GM23338 (cell line): ENCODE data around the gene SIL1. TPM values are rescaled to one million over a fixed set of nuclear protein-coding genes. Genes with fewer than 3 reads are reported as not detected.

ENCODE experiments used
- ATAC-seq: fragments of 200-7000 bp; cut with Tn5 transposase; 3 replicates; pipeline ENCODE4 v1.9.1; 2020
- DNase-seq: peaks from one replicate; pipeline ENCODE4 v3.0.0-alpha.2; 2015; ENCODE audit warnings: low spot score
- H2AFZ ChIP-seq: fragments of 200-600 bp; sonication (generic); 2 replicates; pipeline ENCODE4 v1.8.0; 2016; ENCODE audit warnings: antibody characterized with exemption, mild to moderate bottlenecking, moderate library complexity
- H3F3A ChIP-seq: fragments of 200-600 bp; sonication (generic); replicated peaks from 2 replicates; pipeline ENCODE4 v1.8.0; 2017; ENCODE audit warnings: antibody characterized with exemption, mixed run types, low read depth
- H3K27ac ChIP-seq: fragments of 200-600 bp; sonication (generic); 2 replicates; pipeline ENCODE4 v1.6.1; 2016; ENCODE audit warnings: low read depth
- H3K27me3 ChIP-seq: fragments of 200-600 bp; sonication (generic); 2 replicates; pipeline ENCODE4 v1.8.0; 2016; ENCODE audit warnings: mild to moderate bottlenecking, mixed run types, moderate library complexity; ENCODE audit not compliant: insufficient read depth
- H3K36me3 ChIP-seq: fragments of 200-600 bp; sonication (generic); 2 replicates; pipeline ENCODE4 v1.8.0; 2016; ENCODE audit warnings: mild to moderate bottlenecking; ENCODE audit not compliant: insufficient read depth
- H3K4me1 ChIP-seq: fragments of 200-600 bp; sonication (generic); 2 replicates; pipeline ENCODE4 v1.8.0; 2016; ENCODE audit warnings: mild to moderate bottlenecking, moderate library complexity; ENCODE audit not compliant: insufficient read depth
- H3K4me2 ChIP-seq: fragments of 200-600 bp; sonication (generic); 2 replicates; pipeline ENCODE4 v1.7.1; 2017; ENCODE audit warnings: mixed run types
- H3K4me3 ChIP-seq: fragments of 200-600 bp; sonication (generic); 2 replicates; pipeline ENCODE4 v1.6.1; 2016; ENCODE audit warnings: mixed run types
- H3K79me2 ChIP-seq: fragments of 200-600 bp; sonication (generic); replicated peaks from 2 replicates; pipeline ENCODE4 v1.8.0; 2017; ENCODE audit warnings: mild to moderate bottlenecking; ENCODE audit not compliant: insufficient read depth
- H3K9me2 ChIP-seq: fragments of 200-600 bp; sonication (generic); 2 replicates; pipeline ENCODE4 v1.8.0; 2017; ENCODE audit not compliant: insufficient read depth
- H4K20me1 ChIP-seq: fragments of 200-600 bp; sonication (generic); replicated peaks from 2 replicates; pipeline ENCODE4 v1.8.0; 2017; ENCODE audit warnings: mild to moderate bottlenecking; ENCODE audit not compliant: insufficient read depth
- H3K27ac Mint-ChIP-seq: 2 replicates; pipeline ENCODE4 v1.8.0; 2020; ENCODE audit warnings: inconsistent platforms, mild to moderate bottlenecking, moderate library complexity, mixed read lengths
- H3K27me3 Mint-ChIP-seq: 3 replicates; pipeline ENCODE4 v1.8.0; 2022; ENCODE audit warnings: low read depth, mild to moderate bottlenecking, moderate library complexity, mixed read lengths, inconsistent platforms; ENCODE audit not compliant: insufficient read depth, poor library complexity
- H3K36me3 Mint-ChIP-seq: 3 replicates; pipeline ENCODE4 v1.8.0; 2021; ENCODE audit warnings: low read depth, mild to moderate bottlenecking, inconsistent platforms, moderate library complexity, mixed read lengths
- H3K4me1 Mint-ChIP-seq: 3 replicates; pipeline ENCODE4 v1.8.0; 2020; ENCODE audit warnings: mild to moderate bottlenecking, inconsistent platforms, mixed read lengths
- H3K4me3 Mint-ChIP-seq: 3 replicates; pipeline ENCODE4 v1.8.0; 2021; ENCODE audit warnings: moderate library complexity, mild to moderate bottlenecking, inconsistent platforms, mixed read lengths
- H3K9me3 Mint-ChIP-seq: 3 replicates; pipeline ENCODE4 v1.8.0; 2020; ENCODE audit warnings: moderate library complexity, mild to moderate bottlenecking, inconsistent platforms, mixed read lengths
- CREB1 ChIP-seq: fragments of 250-450 bp; sonication (Bioruptor Pico); IDR thresholded peaks from 2 replicates; pipeline ENCODE4 v1.5.0; 2020; ENCODE audit warnings: low read depth, mild to moderate bottlenecking, moderate library complexity
- CTCF ChIP-seq, 2 experiments: fragments of 200-600 bp in 1 of 2; sonication (generic) in 1 of 2; conservative IDR thresholded peaks; 2 replicates each; pipeline versions ENCODE4 v1.5.1 to v1.6.1; 2016 to 2017; ENCODE audit warnings: antibody characterized with exemption in 2 of 2, low read depth in 2 of 2, mild to moderate bottlenecking in 2 of 2, moderate library complexity in 1 of 2
- EZH2phosphoT487 ChIP-seq: fragments of 200-600 bp; sonication (generic); IDR thresholded peaks from one replicate; pipeline ENCODE4 v1.8.1; 2018; ENCODE audit warnings: antibody characterized with exemption; ENCODE audit not compliant: unreplicated experiment
- JUNB ChIP-seq: IDR thresholded peaks from one replicate; pipeline ENCODE4 v1.6.1; 2016; ENCODE audit warnings: antibody characterized with exemption; ENCODE audit not compliant: unreplicated experiment
- NANOG ChIP-seq: IDR thresholded peaks from 2 replicates; pipeline ENCODE4 v1.6.1; 2016; ENCODE audit warnings: antibody characterized with exemption, borderline replicate concordance
- POLR2AphosphoS5 ChIP-seq: IDR thresholded peaks from 2 replicates; pipeline ENCODE4 v1.6.1; 2016; ENCODE audit warnings: antibody characterized with exemption, low read depth
- ZNF114 ChIP-seq: fragments of 250-450 bp; sonication (Bioruptor Pico); IDR thresholded peaks from 2 replicates; pipeline ENCODE4 v1.5.0; 2020; ENCODE audit warnings: mild to moderate bottlenecking, moderate library complexity
- polyA plus RNA-seq: library from polyadenylated mRNA; unstranded; fragments of >200 nt; fragmentation: Nextera tagmentation; extraction: Ambion mirVana; gene quantifications from 2 replicates; pipeline ENCODE4 v1.2.1, GENCODE V29; 2016
- total RNA-seq: library from RNA; depleted of rRNA; stranded (reverse); fragments of >200 nt; shearing (Covaris generic); gene quantifications from 2 replicates; pipeline ENCODE4 v1.2.3, GENCODE V29; 2014
- TF ChIP-seq, protein P1 (sequence below): fragments of 250-450 bp; sonication (Bioruptor Pico); IDR thresholded peaks from 2 replicates; pipeline ENCODE4 v1.5.0; 2020; ENCODE audit warnings: mild to moderate bottlenecking, moderate library complexity
- TF ChIP-seq, protein P2 (sequence below): IDR thresholded peaks from one replicate; pipeline ENCODE4 v1.6.1; 2018; ENCODE audit warnings: antibody characterized with exemption; ENCODE audit not compliant: unreplicated experiment

SIL1 gene
- total and polyA plus RNA-seq, 2 experiments from 2014 or later: 5.5 to 5.9 TPM

- Histone ChIP-seq H3K79me2 (no peaks in the 10 kb centered on the region), H3K27ac (no peak overlapping the region), H3K27me3 (no peaks in the 10 kb centered on the region), H3K4me1 (peaks cover 10% of the 10 kb centered on the region; the same call in 1 of the 2 replicates), H3K9me2 (0 out of 2 replicates have a peak, but pooled peaks cover 3% of the 10 kb centered on the region), H3K4me3 (no peak overlapping the region), H4K20me1 (no peaks in the 10 kb centered on the region), H3F3A (no peaks in the 10 kb centered on the region), H3K4me2 (no peak overlapping the region), H2AFZ (no peak overlapping the region), H3K36me3 (no peaks in the 10 kb centered on the region)
- Mint-ChIP-seq H3K9me3 (no peaks in the 10 kb centered on the region), H3K27ac (no peak overlapping the region; the same call in 1 of the 2 replicates), H3K4me1 (peaks cover 15% of the 10 kb centered on the region), H3K27me3 (no peaks in the 10 kb centered on the region), H3K4me3 (no peak overlapping the region), H3K36me3 (no peaks in the 10 kb centered on the region)
- ATAC-seq (no peak), DNase-seq (no peak)
- TF ChIP-seq ZNF114 (CRISPR knock-in tag) (no peak), POLR2AphosphoS5 (no peak), EZH2phosphoT487 (no peak)
- TF ChIP-seq, protein P1, sequence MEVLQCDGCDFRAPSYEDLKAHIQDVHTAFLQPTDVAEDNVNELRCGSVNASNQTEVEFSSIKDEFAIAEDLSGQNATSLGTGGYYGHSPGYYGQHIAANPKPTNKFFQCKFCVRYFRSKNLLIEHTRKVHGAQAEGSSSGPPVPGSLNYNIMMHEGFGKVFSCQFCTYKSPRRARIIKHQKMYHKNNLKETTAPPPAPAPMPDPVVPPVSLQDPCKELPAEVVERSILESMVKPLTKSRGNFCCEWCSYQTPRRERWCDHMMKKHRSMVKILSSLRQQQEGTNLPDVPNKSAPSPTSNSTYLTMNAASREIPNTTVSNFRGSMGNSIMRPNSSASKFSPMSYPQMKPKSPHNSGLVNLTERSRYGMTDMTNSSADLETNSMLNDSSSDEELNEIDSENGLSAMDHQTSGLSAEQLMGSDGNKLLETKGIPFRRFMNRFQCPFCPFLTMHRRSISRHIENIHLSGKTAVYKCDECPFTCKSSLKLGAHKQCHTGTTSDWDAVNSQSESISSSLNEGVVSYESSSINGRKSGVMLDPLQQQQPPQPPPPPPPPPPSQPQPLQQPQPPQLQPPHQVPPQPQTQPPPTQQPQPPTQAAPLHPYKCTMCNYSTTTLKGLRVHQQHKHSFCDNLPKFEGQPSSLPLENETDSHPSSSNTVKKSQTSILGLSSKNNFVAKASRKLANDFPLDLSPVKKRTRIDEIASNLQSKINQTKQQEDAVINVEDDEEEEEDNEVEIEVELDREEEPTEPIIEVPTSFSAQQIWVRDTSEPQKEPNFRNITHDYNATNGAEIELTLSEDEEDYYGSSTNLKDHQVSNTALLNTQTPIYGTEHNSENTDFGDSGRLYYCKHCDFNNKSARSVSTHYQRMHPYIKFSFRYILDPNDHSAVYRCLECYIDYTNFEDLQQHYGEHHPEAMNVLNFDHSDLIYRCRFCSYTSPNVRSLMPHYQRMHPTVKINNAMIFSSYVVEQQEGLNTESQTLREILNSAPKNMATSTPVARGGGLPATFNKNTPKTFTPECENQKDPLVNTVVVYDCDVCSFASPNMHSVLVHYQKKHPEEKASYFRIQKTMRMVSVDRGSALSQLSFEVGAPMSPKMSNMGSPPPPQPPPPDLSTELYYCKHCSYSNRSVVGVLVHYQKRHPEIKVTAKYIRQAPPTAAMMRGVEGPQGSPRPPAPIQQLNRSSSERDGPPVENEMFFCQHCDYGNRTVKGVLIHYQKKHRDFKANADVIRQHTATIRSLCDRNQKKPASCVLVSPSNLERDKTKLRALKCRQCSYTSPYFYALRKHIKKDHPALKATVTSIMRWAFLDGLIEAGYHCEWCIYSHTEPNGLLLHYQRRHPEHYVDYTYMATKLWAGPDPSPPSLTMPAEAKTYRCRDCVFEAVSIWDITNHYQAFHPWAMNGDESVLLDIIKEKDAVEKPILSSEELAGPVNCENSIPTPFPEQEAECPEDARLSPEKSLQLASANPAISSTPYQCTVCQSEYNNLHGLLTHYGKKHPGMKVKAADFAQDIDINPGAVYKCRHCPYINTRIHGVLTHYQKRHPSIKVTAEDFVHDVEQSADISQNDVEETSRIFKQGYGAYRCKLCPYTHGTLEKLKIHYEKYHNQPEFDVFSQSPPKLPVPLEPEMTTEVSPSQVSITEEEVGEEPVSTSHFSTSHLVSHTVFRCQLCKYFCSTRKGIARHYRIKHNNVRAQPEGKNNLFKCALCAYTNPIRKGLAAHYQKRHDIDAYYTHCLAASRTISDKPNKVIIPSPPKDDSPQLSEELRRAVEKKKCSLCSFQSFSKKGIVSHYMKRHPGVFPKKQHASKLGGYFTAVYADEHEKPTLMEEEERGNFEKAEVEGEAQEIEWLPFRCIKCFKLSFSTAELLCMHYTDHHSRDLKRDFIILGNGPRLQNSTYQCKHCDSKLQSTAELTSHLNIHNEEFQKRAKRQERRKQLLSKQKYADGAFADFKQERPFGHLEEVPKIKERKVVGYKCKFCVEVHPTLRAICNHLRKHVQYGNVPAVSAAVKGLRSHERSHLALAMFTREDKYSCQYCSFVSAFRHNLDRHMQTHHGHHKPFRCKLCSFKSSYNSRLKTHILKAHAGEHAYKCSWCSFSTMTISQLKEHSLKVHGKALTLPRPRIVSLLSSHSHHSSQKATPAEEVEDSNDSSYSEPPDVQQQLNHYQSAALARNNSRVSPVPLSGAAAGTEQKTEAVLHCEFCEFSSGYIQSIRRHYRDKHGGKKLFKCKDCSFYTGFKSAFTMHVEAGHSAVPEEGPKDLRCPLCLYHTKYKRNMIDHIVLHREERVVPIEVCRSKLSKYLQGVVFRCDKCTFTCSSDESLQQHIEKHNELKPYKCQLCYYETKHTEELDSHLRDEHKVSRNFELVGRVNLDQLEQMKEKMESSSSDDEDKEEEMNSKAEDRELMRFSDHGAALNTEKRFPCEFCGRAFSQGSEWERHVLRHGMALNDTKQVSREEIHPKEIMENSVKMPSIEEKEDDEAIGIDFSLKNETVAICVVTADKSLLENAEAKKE (CRISPR knock-in tag): no peak
Observed at GRCh38 chr5:139133282-139133681, 64.9 kb downstream of the SIL1 start.

- no peaks in the 10 kb centered on the region for H3K36me3 Mint-ChIP-seq
- peaks cover 15% of the 10 kb centered on the region for H3K4me1 Mint-ChIP-seq
- Histone ChIP-seq H3F3A (no peaks in the 10 kb centered on the region), H3K79me2 (no peaks in the 10 kb centered on the region), H3K27ac (no peak overlapping the region), H3K4me3 (no peak overlapping the region), H3K9me2 (0 out of 2 replicates have a peak, but pooled peaks cover 3% of the 10 kb centered on the region), H3K4me2 (no peak overlapping the region), H3K27me3 (no peaks in the 10 kb centered on the region), H4K20me1 (no peaks in the 10 kb centered on the region), H3K36me3 (no peaks in the 10 kb centered on the region), H2AFZ (no peak overlapping the region), H3K4me1 (peaks cover 10% of the 10 kb centered on the region; the same call in 1 of the 2 replicates)
- no peak overlapping the region for H3K4me3 Mint-ChIP-seq
- H3K27me3 Mint-ChIP-seq: no peaks in the 10 kb centered on the region
- H3K27ac Mint-ChIP-seq: no peak overlapping the region
- DNase-seq (no peak), ATAC-seq (no peak)
- H3K9me3 Mint-ChIP-seq: no peaks in the 10 kb centered on the region
- TF ChIP-seq CREB1 (CRISPR knock-in tag): no peak
- TF ChIP-seq EZH2phosphoT487: no peak
- no peak for TF ChIP-seq ZNF114 (CRISPR knock-in tag)
- no peak for TF ChIP-seq CTCF (conservative IDR thresholded peaks at IDR 0.05; ENCODE audit: low read depth in 2 of 2)
- TF ChIP-seq, protein P2, sequence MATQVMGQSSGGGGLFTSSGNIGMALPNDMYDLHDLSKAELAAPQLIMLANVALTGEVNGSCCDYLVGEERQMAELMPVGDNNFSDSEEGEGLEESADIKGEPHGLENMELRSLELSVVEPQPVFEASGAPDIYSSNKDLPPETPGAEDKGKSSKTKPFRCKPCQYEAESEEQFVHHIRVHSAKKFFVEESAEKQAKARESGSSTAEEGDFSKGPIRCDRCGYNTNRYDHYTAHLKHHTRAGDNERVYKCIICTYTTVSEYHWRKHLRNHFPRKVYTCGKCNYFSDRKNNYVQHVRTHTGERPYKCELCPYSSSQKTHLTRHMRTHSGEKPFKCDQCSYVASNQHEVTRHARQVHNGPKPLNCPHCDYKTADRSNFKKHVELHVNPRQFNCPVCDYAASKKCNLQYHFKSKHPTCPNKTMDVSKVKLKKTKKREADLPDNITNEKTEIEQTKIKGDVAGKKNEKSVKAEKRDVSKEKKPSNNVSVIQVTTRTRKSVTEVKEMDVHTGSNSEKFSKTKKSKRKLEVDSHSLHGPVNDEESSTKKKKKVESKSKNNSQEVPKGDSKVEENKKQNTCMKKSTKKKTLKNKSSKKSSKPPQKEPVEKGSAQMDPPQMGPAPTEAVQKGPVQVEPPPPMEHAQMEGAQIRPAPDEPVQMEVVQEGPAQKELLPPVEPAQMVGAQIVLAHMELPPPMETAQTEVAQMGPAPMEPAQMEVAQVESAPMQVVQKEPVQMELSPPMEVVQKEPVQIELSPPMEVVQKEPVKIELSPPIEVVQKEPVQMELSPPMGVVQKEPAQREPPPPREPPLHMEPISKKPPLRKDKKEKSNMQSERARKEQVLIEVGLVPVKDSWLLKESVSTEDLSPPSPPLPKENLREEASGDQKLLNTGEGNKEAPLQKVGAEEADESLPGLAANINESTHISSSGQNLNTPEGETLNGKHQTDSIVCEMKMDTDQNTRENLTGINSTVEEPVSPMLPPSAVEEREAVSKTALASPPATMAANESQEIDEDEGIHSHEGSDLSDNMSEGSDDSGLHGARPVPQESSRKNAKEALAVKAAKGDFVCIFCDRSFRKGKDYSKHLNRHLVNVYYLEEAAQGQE: no peak
- no peak for TF ChIP-seq JUNB
- TF ChIP-seq NANOG: no peak
Observed at GRCh38 chr5:139132515-139132914, 65.7 kb downstream of the SIL1 start.
